HUES6 (cell line): ENCODE data around the gene INTS11.

Experiments
- H3K27ac ChIP-seq: 2 replicates; pipeline ENCODE4 v1.7.0; 2013; ENCODE audit warnings: low read depth, mild to moderate bottlenecking, low read length, inconsistent platforms
- H3K27me3 ChIP-seq: 2 replicates; pipeline ENCODE4 v1.6.1; 2013; ENCODE audit warnings: low read length; ENCODE audit not compliant: control insufficient read depth, insufficient read depth
- H3K36me3 ChIP-seq: 2 replicates; pipeline ENCODE4 v1.6.1; 2013; ENCODE audit warnings: low read length; ENCODE audit not compliant: control insufficient read depth, insufficient read depth
- H3K4me1 ChIP-seq: 2 replicates; pipeline ENCODE4 v1.6.1; 2013; ENCODE audit warnings: low read length; ENCODE audit not compliant: control insufficient read depth, insufficient read depth
- H3K4me3 ChIP-seq: 2 replicates; pipeline ENCODE4 v1.5.1; 2013; ENCODE audit warnings: low read depth, low read length
- H3K9ac ChIP-seq: one replicate; pipeline ENCODE4 v1.6.1; 2013; ENCODE audit warnings: mild to moderate bottlenecking, low read length
- H3K9me3 ChIP-seq: 2 replicates; pipeline ENCODE4 v1.6.1; 2013; ENCODE audit warnings: low read depth, low read length; ENCODE audit not compliant: control insufficient read depth, insufficient read depth

Gene INTS11

DNA sequence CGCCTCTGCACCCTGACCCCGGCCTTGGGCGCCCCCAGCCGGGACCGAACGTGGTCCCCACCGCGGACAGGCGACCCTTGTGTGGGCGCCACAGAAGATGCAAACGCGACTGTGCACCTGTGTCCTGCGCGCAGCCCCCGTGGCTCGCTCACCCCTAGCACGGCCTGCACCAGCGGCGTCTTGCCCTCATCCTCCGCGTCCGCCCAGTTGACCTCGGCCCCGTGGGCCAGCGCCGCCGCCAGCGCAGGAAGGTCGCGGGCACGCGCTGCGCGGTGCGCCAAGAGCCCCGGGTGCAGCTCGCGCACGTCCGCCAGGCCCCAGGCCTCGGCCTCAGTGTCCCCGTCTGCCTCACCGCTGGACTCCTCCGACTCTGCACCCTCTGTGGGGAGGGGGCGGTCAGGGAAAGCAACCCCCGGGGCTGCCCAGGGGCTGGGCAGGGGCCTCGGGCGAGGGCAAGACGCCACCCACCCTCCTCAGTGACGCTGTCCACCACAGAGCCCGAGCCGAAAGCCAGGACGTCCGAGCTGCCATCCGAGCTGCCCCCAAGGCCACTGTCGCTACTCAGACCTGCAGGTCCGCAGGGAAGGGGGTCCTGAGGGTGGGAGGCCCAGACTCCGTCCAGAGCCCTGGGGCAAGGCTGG is 30.1 kb downstream of the INTS11 start:
- Histone ChIP-seq H3K27ac (no peak overlapping the region), H3K4me3 (peak overlapping the region; percentile 57), H3K36me3 (peaks cover 12% of the 10 kb centered on the region), H3K9ac (no peak overlapping the region), H3K27me3 (no peaks in the 10 kb centered on the region; the same call in 1 of the 2 replicates), H3K4me1 (peaks cover 5% of the 10 kb centered on the region; the same call in 1 of the 2 replicates), H3K9me3 (no peaks in the 10 kb centered on the region)

DNA sequence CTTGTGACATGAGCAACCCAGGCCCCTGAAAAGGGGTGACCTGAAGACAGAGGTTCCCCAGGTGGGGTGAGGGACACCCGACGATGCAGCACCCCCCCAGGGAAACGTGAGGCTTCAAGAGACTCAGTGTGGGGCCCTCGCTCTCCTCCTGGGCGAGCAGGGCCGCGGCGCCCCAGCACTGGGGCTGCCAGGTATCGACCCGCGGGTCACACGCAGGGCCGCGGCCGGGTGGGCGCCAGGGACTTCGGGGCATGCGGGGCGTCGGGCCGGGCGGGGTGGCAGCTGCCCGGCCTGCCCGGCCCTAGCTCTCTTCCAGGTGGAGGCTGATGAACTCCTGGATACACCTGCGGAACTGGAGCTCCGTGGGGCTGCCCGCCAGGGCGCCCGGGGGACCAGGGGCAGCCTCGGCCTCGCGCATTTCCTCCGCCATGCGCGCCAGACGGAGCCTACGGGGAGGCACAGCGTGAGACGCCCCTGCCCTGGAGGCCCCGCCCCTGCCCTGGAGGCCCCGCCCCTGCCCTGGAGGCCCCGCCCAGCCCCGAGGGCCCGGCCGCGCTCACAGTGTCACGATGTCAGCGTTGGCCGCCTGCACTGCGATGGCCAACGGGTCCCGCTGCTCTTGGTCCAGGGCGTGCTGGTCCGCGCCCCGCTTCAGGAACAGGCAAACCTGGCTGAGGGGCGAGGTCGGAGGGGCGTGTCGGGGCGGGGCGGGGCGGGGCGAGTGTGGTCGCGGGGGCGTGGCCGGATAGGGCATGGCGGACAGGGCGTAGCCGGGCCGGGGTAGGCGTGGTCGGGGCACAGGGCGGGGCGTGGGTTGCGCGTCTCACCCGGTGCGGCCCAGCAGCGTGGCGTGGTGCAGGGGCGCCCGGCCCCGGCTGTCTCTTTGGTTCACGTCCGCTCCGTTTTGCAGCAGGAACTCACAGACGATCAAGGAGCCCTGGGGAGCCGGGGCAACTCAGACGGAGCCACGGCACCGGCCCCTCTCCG is 30.9 kb downstream of the INTS11 start:
- H3K27ac ChIP-seq = no peak overlapping the region
- H3K9ac ChIP-seq = no peak overlapping the region
- 0 out of 2 replicates have a peak, but pooled peaks cover 5% of the 10 kb centered on the region for H3K4me1 ChIP-seq
- peak overlapping the region; percentile 57 for H3K4me3 ChIP-seq
- H3K36me3 ChIP-seq = peaks cover 12% of the 10 kb centered on the region
- peaks cover under 1% of the 10 kb centered on the region for H3K9me3 ChIP-seq
- no peaks in the 10 kb centered on the region; the same call in 1 of the 2 replicates for H3K27me3 ChIP-seq

DNA sequence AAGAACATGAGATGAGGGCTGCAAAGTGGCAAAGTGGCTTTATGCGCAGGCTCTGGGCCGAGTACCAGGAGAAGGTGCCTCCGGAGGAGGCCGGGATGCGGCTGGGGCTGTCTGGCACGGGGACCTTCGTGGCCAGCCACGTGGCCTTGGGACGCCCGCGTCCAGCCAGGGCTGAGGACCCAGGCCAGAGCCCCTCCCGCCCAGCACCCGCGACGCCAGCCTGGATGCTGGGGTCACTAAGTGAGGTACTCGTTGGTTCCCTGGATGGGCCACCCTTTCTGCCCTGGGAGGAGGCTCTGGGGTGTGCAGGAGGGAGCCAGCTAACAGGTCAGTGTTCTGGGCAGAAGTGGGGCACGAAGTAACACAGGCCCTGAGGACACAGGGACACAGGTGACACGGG is 31.6 kb downstream of the INTS11 start:
- Histone ChIP-seq H3K27me3 (no peaks in the 10 kb centered on the region; the same call in 1 of the 2 replicates), H3K4me1 (0 out of 2 replicates have a peak, but pooled peaks cover 5% of the 10 kb centered on the region), H3K9me3 (peaks cover 4% of the 10 kb centered on the region), H3K27ac (no peak overlapping the region), H3K4me3 (no peak overlapping the region), H3K9ac (no peak overlapping the region), H3K36me3 (peaks cover 10% of the 10 kb centered on the region)

DNA sequence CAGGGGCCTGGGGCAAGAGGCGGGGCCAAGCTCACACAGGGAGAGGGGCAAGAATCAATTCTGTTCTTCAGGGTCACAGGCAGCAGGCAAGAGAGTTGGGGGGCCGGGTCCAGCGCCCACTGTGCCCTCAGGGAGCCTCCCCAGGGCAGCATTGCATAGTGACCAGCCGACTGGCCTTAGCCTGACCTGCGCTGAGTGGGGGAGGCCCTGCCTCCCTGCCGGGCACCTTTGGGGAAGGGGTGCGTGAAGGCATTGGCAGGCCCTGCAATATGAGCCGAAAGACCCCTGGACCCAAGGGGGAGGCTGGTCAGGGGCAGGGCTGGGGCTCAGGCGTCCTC is 32.0 kb downstream of the INTS11 start:
- Histone ChIP-seq H3K27ac (no peak overlapping the region), H3K36me3 (peaks cover 7% of the 10 kb centered on the region; the same call in 1 of the 2 replicates), H3K27me3 (no peaks in the 10 kb centered on the region; the same call in 1 of the 2 replicates), H3K9ac (no peak overlapping the region), H3K9me3 (peaks cover 4% of the 10 kb centered on the region), H3K4me3 (no peak overlapping the region), H3K4me1 (0 out of 2 replicates have a peak, but pooled peaks cover 5% of the 10 kb centered on the region)

DNA sequence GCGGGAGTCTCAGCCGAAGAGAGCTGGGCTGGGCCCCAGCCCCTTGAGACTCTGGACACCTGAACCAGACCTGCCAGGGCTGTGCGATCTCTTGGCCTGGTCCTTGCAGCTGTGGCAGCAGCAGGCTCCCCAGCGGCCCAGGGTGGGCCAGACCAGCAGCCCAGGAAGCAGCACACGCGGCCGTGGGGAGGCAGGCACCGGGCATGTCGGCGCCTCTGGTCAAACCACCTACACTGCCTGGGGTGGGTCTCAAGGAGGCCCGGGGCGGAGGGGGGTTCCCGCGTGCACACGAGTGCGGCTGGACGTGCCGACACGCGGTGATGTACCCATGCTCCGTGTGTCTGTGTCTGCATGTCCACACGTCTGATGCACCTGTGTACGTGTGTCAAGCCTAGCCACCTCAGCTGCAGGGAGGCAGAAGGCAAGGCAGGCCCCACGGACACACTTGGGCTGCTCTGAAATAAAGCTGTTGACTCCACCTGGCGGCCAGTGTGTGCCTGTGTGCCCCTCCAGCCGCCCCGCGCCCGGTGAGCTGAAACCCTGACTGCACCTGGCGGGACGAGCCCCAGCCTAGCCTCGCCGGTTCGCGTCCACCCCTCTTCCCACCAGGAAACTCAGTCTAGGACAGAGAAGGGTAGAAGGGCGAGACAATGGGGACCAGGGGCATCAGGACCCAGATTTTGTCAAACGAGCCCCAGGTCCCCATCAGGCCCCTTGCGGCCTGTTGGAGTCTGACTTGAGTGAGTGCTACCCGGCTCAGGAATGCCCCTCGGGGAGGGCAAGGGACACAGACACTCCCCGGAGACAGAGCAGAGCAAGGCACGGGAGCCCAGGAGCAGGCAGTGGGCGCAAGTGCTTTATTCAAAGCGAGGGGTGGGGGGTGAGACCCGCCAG is 32.7 kb downstream of the INTS11 start:
- H3K27me3 ChIP-seq = no peaks in the 10 kb centered on the region; the same call in 1 of the 2 replicates
- H3K9me3 ChIP-seq = peaks cover 4% of the 10 kb centered on the region
- 0 out of 2 replicates have a peak, but pooled peaks cover 5% of the 10 kb centered on the region for H3K4me1 ChIP-seq
- H3K36me3 ChIP-seq = peaks cover 6% of the 10 kb centered on the region; the same call in 1 of the 2 replicates
- H3K4me3 ChIP-seq = no peak overlapping the region
- H3K9ac ChIP-seq = no peak overlapping the region
- H3K27ac ChIP-seq = no peak overlapping the region

DNA sequence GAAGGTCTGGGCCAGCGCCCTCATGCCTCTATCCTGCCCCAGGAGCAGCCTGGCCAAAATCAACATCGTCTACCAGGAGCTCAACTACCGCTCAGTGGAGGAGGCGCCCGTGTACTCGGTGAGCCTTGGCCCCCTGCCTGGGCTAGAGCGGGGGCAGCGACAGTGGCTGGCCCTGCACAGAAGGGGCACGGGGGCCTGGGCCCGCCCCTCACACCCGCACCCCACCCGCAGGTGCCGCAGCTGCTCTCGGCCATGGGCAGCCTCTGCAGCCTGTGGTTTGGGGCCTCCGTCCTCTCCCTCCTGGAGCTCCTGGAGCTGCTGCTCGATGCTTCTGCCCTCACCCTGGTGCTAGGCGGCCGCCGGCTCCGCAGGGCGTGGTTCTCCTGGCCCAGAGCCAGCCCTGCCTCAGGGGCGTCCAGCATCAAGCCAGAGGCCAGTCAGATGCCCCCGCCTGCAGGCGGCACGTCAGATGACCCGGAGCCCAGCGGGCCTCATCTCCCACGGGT is 33.4 kb downstream of the INTS11 start:
- 0 out of 2 replicates have a peak, but pooled peaks cover 4% of the 10 kb centered on the region for H3K36me3 ChIP-seq
- H3K4me1 ChIP-seq = 0 out of 2 replicates have a peak, but pooled peaks cover 5% of the 10 kb centered on the region
- H3K9ac ChIP-seq = no peak overlapping the region
- H3K9me3 ChIP-seq = peaks cover 4% of the 10 kb centered on the region
- no peak overlapping the region for H3K4me3 ChIP-seq
- no peaks in the 10 kb centered on the region; the same call in 1 of the 2 replicates for H3K27me3 ChIP-seq
- H3K27ac ChIP-seq = no peak overlapping the region

DNA sequence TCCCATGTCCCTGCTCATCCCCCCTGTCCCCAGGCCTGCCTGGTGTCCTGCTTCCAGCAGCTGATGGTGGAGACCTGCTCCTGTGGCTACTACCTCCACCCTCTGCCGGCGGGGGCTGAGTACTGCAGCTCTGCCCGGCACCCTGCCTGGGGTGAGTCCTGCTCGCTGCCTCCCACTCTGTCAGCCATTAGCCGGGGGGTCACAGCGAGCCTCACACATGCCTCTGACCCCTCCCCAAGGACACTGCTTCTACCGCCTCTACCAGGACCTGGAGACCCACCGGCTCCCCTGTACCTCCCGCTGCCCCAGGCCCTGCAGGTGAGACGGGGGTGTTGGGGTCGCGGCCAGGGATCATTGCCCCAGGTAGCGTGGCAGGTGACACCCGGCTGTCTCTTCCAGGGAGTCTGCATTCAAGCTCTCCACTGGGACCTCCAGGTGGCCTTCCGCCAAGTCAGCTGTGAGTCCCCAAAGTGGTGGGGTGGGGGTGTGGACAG is 34.2 kb downstream of the INTS11 start:
- H3K9ac ChIP-seq = no peak overlapping the region
- H3K36me3 ChIP-seq = no peaks in the 10 kb centered on the region
- H3K4me3 ChIP-seq = no peak overlapping the region
- peaks cover 4% of the 10 kb centered on the region for H3K9me3 ChIP-seq
- H3K27me3 ChIP-seq = no peaks in the 10 kb centered on the region; the same call in 1 of the 2 replicates
- no peak overlapping the region for H3K27ac ChIP-seq
- 0 out of 2 replicates have a peak, but pooled peaks cover 5% of the 10 kb centered on the region for H3K4me1 ChIP-seq

DNA sequence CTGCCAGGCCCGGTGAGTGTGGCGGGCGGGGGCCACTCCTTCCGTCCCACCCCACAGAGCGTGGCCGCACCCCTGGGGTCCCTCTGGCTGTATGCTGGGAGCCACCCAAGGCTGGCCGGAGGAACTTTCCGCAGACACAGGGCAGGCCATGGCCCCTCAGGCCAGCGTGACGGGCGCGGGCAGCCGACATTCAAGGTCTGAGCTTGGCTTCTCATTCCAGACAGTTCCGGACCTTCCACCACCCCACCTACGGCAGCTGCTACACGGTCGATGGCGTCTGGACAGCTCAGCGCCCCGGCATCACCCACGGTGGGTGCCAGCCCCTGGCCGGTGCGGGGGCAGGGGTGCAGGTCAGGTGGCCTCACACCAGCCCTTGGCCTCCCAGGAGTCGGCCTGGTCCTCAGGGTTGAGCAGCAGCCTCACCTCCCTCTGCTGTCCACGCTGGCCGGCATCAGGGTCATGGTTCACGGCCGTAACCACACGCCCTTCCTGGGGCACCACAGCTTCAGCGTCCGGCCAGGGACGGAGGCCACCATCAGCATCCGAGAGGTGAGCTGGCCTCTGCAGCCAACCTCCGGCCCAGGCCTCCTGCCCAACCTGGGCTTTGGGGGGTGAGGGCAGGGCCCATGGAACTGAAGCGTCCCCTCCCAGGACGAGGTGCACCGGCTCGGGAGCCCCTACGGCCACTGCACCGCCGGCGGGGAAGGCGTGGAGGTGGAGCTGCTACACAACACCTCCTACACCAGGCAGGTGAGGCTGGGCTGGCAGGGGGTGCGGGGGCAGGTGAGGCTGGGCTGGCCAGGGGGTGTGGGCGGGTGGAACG is 37.0 kb downstream of the INTS11 start:
- peaks cover 4% of the 10 kb centered on the region for H3K9me3 ChIP-seq
- no peak overlapping the region for H3K9ac ChIP-seq
- no peak overlapping the region for H3K27ac ChIP-seq
- H3K4me1 ChIP-seq = 0 out of 2 replicates have a peak, but pooled peaks cover 5% of the 10 kb centered on the region
- no peak overlapping the region for H3K4me3 ChIP-seq
- H3K27me3 ChIP-seq = no peaks in the 10 kb centered on the region; the same call in 1 of the 2 replicates
- no peaks in the 10 kb centered on the region for H3K36me3 ChIP-seq

DNA sequence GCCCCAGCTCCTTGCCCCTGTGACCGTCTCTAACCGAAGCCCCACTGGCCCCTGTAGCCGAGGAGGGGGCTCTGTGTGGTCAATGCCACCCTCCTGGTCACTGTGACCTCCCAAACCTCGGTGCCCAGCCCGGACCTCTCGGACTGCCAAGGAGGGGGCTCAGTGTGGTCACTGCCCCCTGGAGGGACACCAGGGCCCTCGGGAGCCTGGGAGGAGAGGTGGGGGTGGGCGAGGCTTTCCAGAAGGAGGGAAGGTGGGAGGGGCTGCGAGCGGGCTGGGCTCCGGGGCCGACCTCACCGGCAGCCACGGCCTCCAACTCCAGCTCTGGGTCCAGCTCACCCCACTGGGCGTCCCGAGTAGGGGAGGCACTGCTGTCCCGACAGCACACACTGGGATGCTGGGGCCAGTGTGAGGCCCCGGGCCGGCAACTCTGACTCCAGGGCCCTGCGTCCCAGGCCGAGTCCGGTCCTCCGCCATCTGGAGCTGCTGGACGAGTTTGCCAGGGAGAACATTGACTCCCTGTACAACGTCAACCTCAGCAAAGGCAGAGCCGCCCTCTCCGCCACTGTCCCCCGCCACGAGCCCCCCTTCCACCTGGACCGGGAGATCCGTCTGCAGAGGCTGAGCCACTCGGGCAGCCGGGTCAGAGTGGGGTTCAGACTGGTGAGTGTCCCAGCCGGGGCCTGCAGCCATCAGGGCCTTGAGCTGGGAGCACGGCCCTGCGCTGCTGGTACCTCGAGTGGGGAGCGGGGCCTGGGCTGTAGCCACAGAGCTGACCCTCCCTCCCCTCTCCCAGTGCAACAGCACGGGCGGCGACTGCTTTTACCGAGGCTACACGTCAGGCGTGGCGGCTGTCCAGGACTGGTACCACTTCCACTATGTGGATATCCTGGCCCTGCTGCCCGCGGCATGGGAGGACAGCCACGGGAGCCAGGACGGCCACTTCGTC is 37.9 kb downstream of the INTS11 start:
- Histone ChIP-seq H3K4me1 (no peaks in the 10 kb centered on the region), H3K27ac (no peak overlapping the region), H3K9ac (no peak overlapping the region), H3K27me3 (no peaks in the 10 kb centered on the region; the same call in 1 of the 2 replicates), H3K36me3 (no peaks in the 10 kb centered on the region), H3K9me3 (peaks cover 4% of the 10 kb centered on the region), H3K4me3 (no peak overlapping the region)
